ENCODE measurements around the gene CRB1. TPM values are rescaled to one million over a fixed set of nuclear protein-coding genes. Genes with fewer than 3 reads are reported as not detected.

CRB1 gene
- total and polyA plus RNA-seq, 2 of the 8 experiments (the other 6 are each of a cell fraction or from before 2014, with no cell fraction given), result 0.03 TPM; not detected in 1

DNA sequence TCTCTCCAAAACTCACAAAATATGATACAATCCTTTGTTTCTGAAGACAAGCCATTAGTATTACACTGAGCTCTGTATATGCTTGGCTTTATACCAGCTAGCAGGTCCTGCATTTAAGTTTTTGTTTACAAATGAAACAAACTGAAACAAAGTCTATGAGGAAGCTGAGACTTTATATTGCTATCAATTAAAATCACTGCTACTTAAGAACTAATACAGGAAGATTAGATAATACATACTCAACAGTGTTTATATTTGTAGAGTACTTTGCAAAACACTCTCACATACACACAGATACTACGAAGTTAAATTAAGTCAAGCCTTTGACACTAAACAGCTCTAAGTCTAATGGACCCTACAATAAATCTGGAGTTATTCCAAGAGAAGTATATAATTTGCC lies 247.4 kb downstream of the CRB1 start:
- WGBS, 2 experiments (ENCODE audit: extremely low coverage in 1 of 2, insufficient coverage in 1 of 2, insufficient read length in 1 of 2, insufficient replicate concordance in 2 of 2, low coverage in 1 of 2, low lambda C conversion rate in 2 of 2, missing lambda C conversion rate in 1 of 2), result 88% methylated on average over 1 of the region's 1 CpG; no CpG with 5 or more reads in 1 of the 2 experiments

More for the DNA sequence above, 247.4 kb downstream of the CRB1 start:
- Histone ChIP-seq H2BK120ac (replicated peaks; ENCODE audit: low read depth, low read length) (no peak overlapping the region), H3K23me2 (ENCODE audit: low read depth, low read length) (no peaks in the 10 kb centered on the region), H3K36me3 (ENCODE audit: control insufficient read depth in 2 of 4, insufficient read depth in 4 of 4, low read length in 3 of 4) (no peaks in the 10 kb centered on the region), H2BK20ac (ENCODE audit: low read length) (no peak overlapping the region), H3K4me2 (ENCODE audit: insufficient read depth in 1 of 2, low read depth in 2 of 2, low read length in 2 of 2) (no peak overlapping the region), H3K14ac (ENCODE audit: insufficient read length) (no peak overlapping the region), H2BK5ac (ENCODE audit: low read depth, low read length) (no peak overlapping the region), H4K20me1 (replicated peaks in 1 of 2; ENCODE audit: control insufficient read depth in 1 of 2, insufficient read depth in 2 of 2, low read length in 2 of 2) (no peaks in the 10 kb centered on the region), H4K5ac (ENCODE audit: insufficient read length, low read depth, low read length) (no peak overlapping the region), H2AK5ac (ENCODE audit: low read depth, low read length) (no peak overlapping the region), H3K4ac (replicated peaks; ENCODE audit: insufficient read length, low read depth, low read length) (no peak overlapping the region), H3K79me2 (ENCODE audit: control insufficient read depth in 1 of 2, insufficient read depth in 2 of 2, low read length in 2 of 2) (no peaks in the 10 kb centered on the region), H3K4me3 (ENCODE audit: extremely low read depth in 1 of 4, insufficient read depth in 2 of 4, low read depth in 3 of 4, low read length in 4 of 4) (no peak overlapping the region), H4K91ac (replicated peaks; ENCODE audit: insufficient read length, low read length) (no peak overlapping the region), H3K27ac (ENCODE audit: low read depth, low read length) (no peak overlapping the region), H2BK12ac (ENCODE audit: low read depth, low read length) (no peak overlapping the region), H3K79me1 (ENCODE audit: low read depth, low read length) (no peaks in the 10 kb centered on the region), H3K56ac (replicated peaks; ENCODE audit: insufficient read length, low read depth, low read length) (no peak overlapping the region), H2AFZ (ENCODE audit: low read length) (no peak overlapping the region), H3K9ac (replicated peaks in 1 of 4; ENCODE audit: extremely low read depth in 1 of 4, low read depth in 3 of 4, low read length in 3 of 4) (no peak overlapping the region), H3K23ac (ENCODE audit: insufficient read length) (no peak overlapping the region), H3K9me3 (ENCODE audit: insufficient read depth in 2 of 2, low read depth in 1 of 2, low read length in 1 of 2) (no peaks in the 10 kb centered on the region), H3K4me1 (replicated peaks in 1 of 4; ENCODE audit: control insufficient read depth in 3 of 4, insufficient read depth in 4 of 4, low read length in 3 of 4) (no peaks in the 10 kb centered on the region), H4K8ac (ENCODE audit: extremely low read depth, insufficient read depth, low read length) (no peak overlapping the region), H2BK15ac (ENCODE audit: low read length) (no peak overlapping the region), H3K27me3 (replicated peaks in 1 of 4; ENCODE audit: control insufficient read depth in 3 of 4, extremely low read depth in 1 of 4, insufficient read depth in 3 of 4, low read length in 3 of 4) (no peaks in the 10 kb centered on the region), H3K18ac (ENCODE audit: extremely low read depth, low read length) (no peak overlapping the region)
- ChIA-PET POLR2A (ENCODE audit: partially characterized antibody) (no interaction called here), CTCF (ENCODE audit: partially characterized antibody) (interaction anchor here (2.6 kb wide), 1 partner anchor 115 kb away, joined by 11 read pairs; no protein-coding TSS in a partner anchor)
- DNase-seq (ENCODE audit: low read depth in 1 of 2, low spot score in 2 of 2) (no peak), FAIRE-seq (no peak)
- TF ChIP-seq KDM5A (IDR thresholded peaks at IDR 0.05; ENCODE audit: low read length), result no peak
- TF ChIP-seq BACH1 (IDR thresholded peaks at IDR 0.05; ENCODE audit: low read length), result no peak
- TF ChIP-seq SUZ12 (IDR thresholded peaks at IDR 0.05; ENCODE audit: low read length), result no peak
- TF ChIP-seq RBBP5 (IDR thresholded peaks at IDR 0.05; ENCODE audit: borderline replicate concordance, low read depth, low read length), result no peak
- TF ChIP-seq POLR2AphosphoS5 (IDR thresholded peaks at IDR 0.05; ENCODE audit: low read depth, low read length), result no peak
